IMR-90 (cell line): ENCODE measurements around the gene KCNQ1. TPM values are rescaled to one million over a fixed set of nuclear protein-coding genes. Genes with fewer than 3 reads are reported as not detected.

Experiments used
- ATAC-seq: fragments of 200-7000 bp; cut with Tn5 transposase; 2 replicates; pipeline ENCODE4 v1.9.1; 2020; ENCODE audit warnings: low read depth, mild to moderate bottlenecking, moderate library complexity
- BruUV-seq: library from RNA; stranded (reverse); fragments of 400-500 nt; replicated peaks from 2 replicates; lab custom pipeline; 2021; lab: Mats Ljungman, UMichigan
- CTCF ChIA-PET: fragments of 300-600 bp; formaldehyde crosslinking; extraction: SDS; loops from one replicate; lab custom pipeline; 2021; ENCODE audit warnings: antibody characterized with exemption; lab: Yijun Ruan, JAX
- POLR2A ChIA-PET: fragments of 300-600 bp; sonication (Branson Sonifier 250); formaldehyde crosslinking; loops from one replicate; lab custom pipeline; 2022; ENCODE audit warnings: antibody characterized with exemption; ENCODE audit not compliant: unreplicated experiment; lab: Charles Lee
- DNase-seq: peaks from one replicate; pipeline ENCODE4 v3.0.0; 2013
- H2AFZ ChIP-seq: replicated peaks from 2 replicates; pipeline ENCODE3; 2013; ENCODE audit warnings: low read length, mild to moderate bottlenecking; ENCODE audit not compliant: poor library complexity
- H2AK5ac ChIP-seq: 2 replicates; pipeline ENCODE4 v1.6.1; 2013; ENCODE audit warnings: low read depth, low read length, inconsistent platforms
- H2AK9ac ChIP-seq: replicated peaks from 2 replicates; pipeline ENCODE3; 2013; ENCODE audit warnings: mild to moderate bottlenecking, low read depth, low read length, moderate library complexity; ENCODE audit not compliant: poor library complexity
- H2BK120ac ChIP-seq: 2 replicates; pipeline ENCODE4 v1.6.1; 2013; ENCODE audit warnings: low read depth, low read length, inconsistent platforms
- H2BK15ac ChIP-seq: 3 replicates; pipeline ENCODE4 v1.6.1; 2013; ENCODE audit warnings: low read depth, low read length, inconsistent platforms
- H2BK20ac ChIP-seq: 2 replicates; pipeline ENCODE4 v1.6.1; 2013; ENCODE audit warnings: low read depth, mild to moderate bottlenecking, inconsistent platforms, low read length, moderate library complexity
- H2BK5ac ChIP-seq: 2 replicates; pipeline ENCODE4 v1.6.1; 2013; ENCODE audit warnings: mild to moderate bottlenecking, low read depth, low read length, inconsistent platforms; ENCODE audit not compliant: poor library complexity, severe bottlenecking
- H3K14ac ChIP-seq: replicated peaks from 2 replicates; pipeline ENCODE4 v1.6.1; 2013; ENCODE audit warnings: low read depth, low read length, inconsistent platforms
- H3K18ac ChIP-seq: 2 replicates; pipeline ENCODE4 v1.6.1; 2013; ENCODE audit warnings: low read depth, low read length, control low read depth
- H3K23ac ChIP-seq: 2 replicates; pipeline ENCODE4 v1.6.1; 2013; ENCODE audit warnings: low read depth, low read length, inconsistent platforms
- H3K27ac ChIP-seq: 2 replicates; pipeline ENCODE4 v1.5.1; 2013; ENCODE audit warnings: mild to moderate bottlenecking, control low read depth, low read length; ENCODE audit not compliant: insufficient read depth
- H3K27me3 ChIP-seq: 2 replicates; pipeline ENCODE4 v1.6.1; 2013; ENCODE audit warnings: low read length; ENCODE audit not compliant: control insufficient read depth, insufficient read depth
- H3K36me3 ChIP-seq: 2 replicates; pipeline ENCODE4 v1.6.1; 2013; ENCODE audit warnings: low read length, mixed read lengths; ENCODE audit not compliant: control insufficient read depth, insufficient read depth
- H3K4ac ChIP-seq: 2 replicates; pipeline ENCODE4 v1.6.1; 2013; ENCODE audit warnings: low read depth, low read length, inconsistent platforms
- H3K4me1 ChIP-seq: 2 replicates; pipeline ENCODE4 v1.6.1; 2013; ENCODE audit warnings: low read length, mixed read lengths; ENCODE audit not compliant: control insufficient read depth, insufficient read depth
- H3K4me2 ChIP-seq: 2 replicates; pipeline ENCODE4 v1.6.1; 2013; ENCODE audit warnings: low read depth, mild to moderate bottlenecking, control low read depth, low read length, moderate library complexity
- H3K4me3 ChIP-seq: 2 replicates; pipeline ENCODE4 v1.5.1; 2013; ENCODE audit warnings: low read depth, mild to moderate bottlenecking, control low read depth, low read length, moderate library complexity; ENCODE audit not compliant: insufficient read depth
- H3K56ac ChIP-seq: 2 replicates; pipeline ENCODE4 v1.6.1; 2013; ENCODE audit warnings: low read length, inconsistent platforms; ENCODE audit not compliant: insufficient read depth; ENCODE audit errors: extremely low read depth
- H3K79me1 ChIP-seq, 2 experiments: 2 replicates each; pipeline ENCODE4 v1.6.1; 2013; ENCODE audit warnings: low read length in 2 of 2, inconsistent platforms in 1 of 2, low read depth in 1 of 2
- H3K9ac ChIP-seq: 2 replicates; pipeline ENCODE4 v1.6.1; 2013; ENCODE audit warnings: low read depth, low read length, control low read depth
- H3K9me1 ChIP-seq: 2 replicates; pipeline ENCODE4 v1.6.1; 2013; ENCODE audit warnings: low read length, inconsistent platforms; ENCODE audit not compliant: insufficient read depth
- H3K9me3 ChIP-seq: 2 replicates; pipeline ENCODE4 v1.6.1; 2013; ENCODE audit warnings: low read length; ENCODE audit not compliant: control insufficient read depth, insufficient read depth
- H4K20me1 ChIP-seq: 2 replicates; pipeline ENCODE4 v1.6.1; 2013; ENCODE audit warnings: low read length, inconsistent platforms; ENCODE audit not compliant: insufficient read depth
- H4K5ac ChIP-seq: 2 replicates; pipeline ENCODE4 v1.6.1; 2013; ENCODE audit warnings: mild to moderate bottlenecking, low read depth, low read length, control low read depth
- H4K8ac ChIP-seq, 2 experiments: 2 replicates each; pipeline ENCODE4 v1.6.1; 2013; ENCODE audit warnings: low read depth in 2 of 2, low read length in 2 of 2, control low read depth in 1 of 2, inconsistent platforms in 1 of 2
- H4K91ac ChIP-seq: 2 replicates; pipeline ENCODE4 v1.6.1; 2013; ENCODE audit warnings: low read depth, low read length, inconsistent platforms; ENCODE audit not compliant: insufficient read depth
- BHLHE40 ChIP-seq: fragments of 150-350 bp; IDR thresholded peaks from 2 replicates; pipeline ENCODE4 v1.6.1; 2016; ENCODE audit warnings: mild to moderate bottlenecking, low read depth, low read length
- WGBS, 2 experiments: methylation state at CpG; one replicate each; pipeline versions ENCODE4 v1.1.5 to v1.1.7; 2013; ENCODE audit warnings: missing lambda C conversion rate in 2 of 2; ENCODE audit not compliant: insufficient read length in 1 of 2; ENCODE audit errors: extremely low coverage in 2 of 2; 5-methylcytosine and 5-hydroxymethylcytosine counted together
- dilution Hi-C: fragments of 300-500 bp; cut with HindIII; formaldehyde crosslinking; loops from one replicate; pipeline ENCODE4 v1.14.3; 2018; ENCODE audit warnings: low sequenced_read_pairs; ENCODE audit not compliant: unreplicated experiment
- in situ Hi-C: fragments of 300-500 bp; cut with MboI; formaldehyde crosslinking; loops from 3 replicates; pipeline ENCODE4 v1.14.3; 2019; ENCODE audit warnings: low sequenced_read_pairs, inconsistent platforms, mixed read lengths
- intact Hi-C: fragments of 100-400 bp; cut with micrococcal nuclease; formaldehyde crosslinking; loops from 2 replicates; pipeline ENCODE4 v1.10.0; 2022
- polyA plus RNA-seq, 3 experiments: library from polyadenylated mRNA; depleted of rRNA; stranded (reverse); fragments of >200 nt; gene quantifications; 2 replicates each; pipeline ENCODE4 v1.2.3, GENCODE V29; 2012; ENCODE audit warnings: low replicate concordance in 1 of 3
- total RNA-seq: library from RNA; depleted of rRNA; stranded (reverse); fragments of >200 nt; gene quantifications from 2 replicates; pipeline ENCODE4 v1.2.3, GENCODE V29; 2012

Gene KCNQ1
- total and polyA plus RNA-seq, 2 of the 4 experiments (the other 2 are of a cell fraction), result 0.07 TPM; not detected in 1

DNA sequence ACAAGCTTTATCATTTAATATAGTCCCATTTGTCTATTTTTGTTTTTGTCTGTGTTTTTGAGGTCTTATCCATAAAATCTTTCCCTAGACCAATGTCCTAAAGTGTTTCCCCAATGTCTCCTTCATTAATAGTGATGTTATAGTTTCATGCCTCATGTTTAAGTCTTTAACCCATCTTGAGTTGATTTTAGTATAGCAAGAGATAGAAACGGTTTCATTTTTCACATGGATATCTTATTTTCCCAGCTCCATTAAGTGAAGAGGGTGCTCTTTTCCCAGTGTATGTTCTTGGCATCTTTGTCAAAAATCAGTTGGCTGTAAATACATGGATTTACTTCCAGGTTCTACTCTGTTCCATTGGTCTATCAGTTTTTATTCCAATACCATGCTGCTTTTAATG lies 196.8 kb downstream of the KCNQ1 start:
- no peak overlapping the region for H3K56ac ChIP-seq
- DNase-seq (no peak), ATAC-seq (no peak)
- in situ Hi-C loops, result no loop called here
- H4K8ac ChIP-seq, result no peak overlapping the region
- no peaks in the 10 kb centered on the region; the same call in 1 of the 2 replicates for H3K27me3 ChIP-seq
- H3K36me3 ChIP-seq, result no peaks in the 10 kb centered on the region
- H3K4me2 ChIP-seq, result no peak overlapping the region
- no peak for TF ChIP-seq BHLHE40
- CTCF ChIA-PET, result no interaction called here
- H3K4me1 ChIP-seq, result no peaks in the 10 kb centered on the region
- H3K23ac ChIP-seq, result no peak overlapping the region
- H2BK20ac ChIP-seq, result no peak overlapping the region
- dilution Hi-C loops, result no loop called here
- no peak overlapping the region for H4K5ac ChIP-seq
- no peak overlapping the region for H3K18ac ChIP-seq
- H3K27ac ChIP-seq, result no peak overlapping the region
- no TSS peak for BruUV-seq
- peaks cover 45% of the 10 kb centered on the region for H3K9me3 ChIP-seq
- no peak overlapping the region for H2BK120ac ChIP-seq
- no peaks in the 10 kb centered on the region for H3K9me1 ChIP-seq
- no peaks in the 10 kb centered on the region for H4K20me1 ChIP-seq
- no peak overlapping the region for H4K91ac ChIP-seq
- intact Hi-C loops, result no loop called here
- no peak overlapping the region for H3K4me3 ChIP-seq
- H3K4ac ChIP-seq, result no peak overlapping the region
- no peak overlapping the region for H2AK9ac ChIP-seq
- H3K14ac ChIP-seq, result no peak overlapping the region
- H2BK5ac ChIP-seq, result no peak overlapping the region
- no CpG with 5 or more reads among the region's 1 CpG for WGBS, 2 experiments
- POLR2A ChIA-PET, result no interaction called here
- no peak overlapping the region for H2AK5ac ChIP-seq
- H3K9ac ChIP-seq, result no peak overlapping the region
- no peak overlapping the region for H2AFZ ChIP-seq
- H3K79me1 ChIP-seq, result no peaks in the 10 kb centered on the region
- H2BK15ac ChIP-seq, result no peak overlapping the region
